HG03025 (cell line): Measurements from ENCODE around the gene SMYD1.

Experiments used
- ATAC-seq: cut with Tn5 transposase; IDR thresholded peaks from one replicate; pipeline ENCODE4 v1.9.1; 2021; ENCODE audit warnings: mild to moderate bottlenecking, moderate library complexity; ENCODE audit not compliant: unreplicated experiment, low FRiP score

The SMYD1 gene

GRCh38 chr2:88117973-88118372 is 50.3 kb downstream of the SMYD1 start:
- no peak for ATAC-seq

- no peak for ATAC-seq
Observed at GRCh38 chr2:88121678-88122077, 54.1 kb downstream of the SMYD1 start.

GRCh38 chr2:88122141-88122884 is 54.7 kb downstream of the SMYD1 start:
- no peak for ATAC-seq

GRCh38 chr2:88123164-88123974 is 55.7 kb downstream of the SMYD1 start:
- no peak for ATAC-seq

- ATAC-seq, result no peak
Observed at GRCh38 chr2:88123975-88124917, 56.6 kb downstream of the SMYD1 start.

- ATAC-seq, result no peak
Observed at GRCh38 chr2:88125344-88125923, 57.8 kb downstream of the SMYD1 start.

GRCh38 chr2:88125924-88126771 is 58.5 kb downstream of the SMYD1 start:
- ATAC-seq, result no peak

GRCh38 chr2:88126772-88127637 is 59.4 kb downstream of the SMYD1 start:
- no peak for ATAC-seq

GRCh38 chr2:88127638-88127887 is 59.9 kb downstream of the SMYD1 start:
- ATAC-seq, result no peak

GRCh38 chr2:88127888-88128653 is 60.4 kb downstream of the SMYD1 start, which contains the start of gene FABP1:
Gene FABP1 (minus strand): TSS chr2:88128062. CDS start chr2:88128017, 45 bp downstream.
- no peak for ATAC-seq

- ATAC-seq, result no peak
Observed at GRCh38 chr2:88128654-88129312, 61.2 kb downstream of the SMYD1 start.

- no peak for ATAC-seq
Observed at GRCh38 chr2:88129313-88129959, 61.8 kb downstream of the SMYD1 start.

- ATAC-seq, result no peak
Observed at GRCh38 chr2:88131201-88131998, 63.8 kb downstream of the SMYD1 start.

GRCh38 chr2:88131999-88132368 is 64.4 kb downstream of the SMYD1 start:
- ATAC-seq, result no peak

GRCh38 chr2:88133875-88134274 is 66.2 kb downstream of the SMYD1 start:
- ATAC-seq, result no peak

GRCh38 chr2:88136817-88137216 is 69.2 kb downstream of the SMYD1 start:
- no peak for ATAC-seq
